ENCODE measurements around the gene BIN1.

Gene BIN1

GRCh38 chr2:127004893-127005600 is 101.9 kb downstream of the BIN1 start:
- no peak for DNase-seq (ENCODE audit: low read depth in 1 of 2, low spot score in 1 of 2)

- no peak for DNase-seq (ENCODE audit: low read depth in 1 of 2, low spot score in 1 of 2)
Measured at GRCh38 chr2:127003070-127003800, 103.7 kb downstream of the BIN1 start.

DNA sequence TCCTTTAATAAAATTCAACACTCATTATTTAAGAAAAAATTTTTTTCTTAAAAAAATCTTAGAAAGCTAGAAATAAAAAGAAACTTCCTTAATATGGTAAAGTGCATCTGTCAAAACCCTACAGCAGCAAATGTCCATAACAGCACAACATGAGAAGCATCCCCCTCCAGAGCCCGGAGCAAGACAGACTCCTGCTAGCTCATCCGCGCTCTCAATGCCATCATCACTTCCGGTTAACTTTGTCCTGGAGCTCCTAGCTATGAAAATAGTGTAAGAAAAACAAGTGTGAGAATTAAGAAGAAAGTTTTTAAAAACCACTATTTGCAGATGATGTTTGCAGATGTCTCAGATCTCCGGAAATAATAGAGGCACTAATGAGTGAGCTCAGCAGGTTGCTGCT is 105.2 kb downstream of the BIN1 start:
- DNase-seq (ENCODE audit: low read depth in 1 of 2, low spot score in 1 of 2): no peak

GRCh38 chr2:127000937-127001336 is 106.0 kb downstream of the BIN1 start:
- DNase-seq (ENCODE audit: low read depth in 1 of 2, low spot score in 1 of 2): no peak

DNA sequence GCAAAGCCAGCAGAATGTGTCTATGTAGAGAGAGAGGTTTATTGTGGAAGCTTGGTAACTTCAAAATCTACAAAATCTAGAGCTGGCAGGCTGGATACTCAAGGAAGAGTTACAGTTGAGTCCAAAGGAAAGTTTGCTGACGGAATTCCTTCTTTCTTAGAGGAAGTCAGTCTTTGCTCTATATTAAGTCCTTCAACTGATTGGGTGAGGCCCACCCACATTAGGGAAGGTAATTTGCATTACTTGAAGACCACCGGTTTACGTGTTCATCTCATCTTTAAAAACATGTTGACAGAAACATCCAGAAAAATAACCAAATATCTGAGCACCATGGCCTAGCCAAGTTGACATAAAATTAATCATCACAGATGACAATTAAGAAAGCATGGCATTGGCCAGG is 106.8 kb downstream of the BIN1 start:
- DNase-seq (ENCODE audit: low read depth in 1 of 2, low spot score in 1 of 2): no peak

GRCh38 chr2:126999106-126999756 is 107.7 kb downstream of the BIN1 start:
- DNase-seq (ENCODE audit: low read depth in 1 of 2, low spot score in 1 of 2): no peak

GRCh38 chr2:126998486-126998885 is 108.5 kb downstream of the BIN1 start:
- DNase-seq (ENCODE audit: low read depth in 1 of 2, low spot score in 1 of 2): no peak

Data from activated CD4-positive, alpha-beta T cell treated with anti-CD3 and anti-CD28 coated beads, Interleukin-2, amount 50 U/mL, for 24 hours (primary cell).